ENCODE data around the gene TMEM205.

TMEM205 gene

GRCh38 chr19:11295665-11296245, 50.3 kb downstream of the TMEM205 start, which contains the start of gene TSPAN16:
TSS of gene TSPAN16 (plus strand) at chr19:11296160. CDS start at chr19:11296298, 138 bp downstream.
- DNase-seq = no peak

GRCh38 chr19:11295180-11295579, 50.9 kb downstream of the TMEM205 start:
- no peak for DNase-seq

DNA sequence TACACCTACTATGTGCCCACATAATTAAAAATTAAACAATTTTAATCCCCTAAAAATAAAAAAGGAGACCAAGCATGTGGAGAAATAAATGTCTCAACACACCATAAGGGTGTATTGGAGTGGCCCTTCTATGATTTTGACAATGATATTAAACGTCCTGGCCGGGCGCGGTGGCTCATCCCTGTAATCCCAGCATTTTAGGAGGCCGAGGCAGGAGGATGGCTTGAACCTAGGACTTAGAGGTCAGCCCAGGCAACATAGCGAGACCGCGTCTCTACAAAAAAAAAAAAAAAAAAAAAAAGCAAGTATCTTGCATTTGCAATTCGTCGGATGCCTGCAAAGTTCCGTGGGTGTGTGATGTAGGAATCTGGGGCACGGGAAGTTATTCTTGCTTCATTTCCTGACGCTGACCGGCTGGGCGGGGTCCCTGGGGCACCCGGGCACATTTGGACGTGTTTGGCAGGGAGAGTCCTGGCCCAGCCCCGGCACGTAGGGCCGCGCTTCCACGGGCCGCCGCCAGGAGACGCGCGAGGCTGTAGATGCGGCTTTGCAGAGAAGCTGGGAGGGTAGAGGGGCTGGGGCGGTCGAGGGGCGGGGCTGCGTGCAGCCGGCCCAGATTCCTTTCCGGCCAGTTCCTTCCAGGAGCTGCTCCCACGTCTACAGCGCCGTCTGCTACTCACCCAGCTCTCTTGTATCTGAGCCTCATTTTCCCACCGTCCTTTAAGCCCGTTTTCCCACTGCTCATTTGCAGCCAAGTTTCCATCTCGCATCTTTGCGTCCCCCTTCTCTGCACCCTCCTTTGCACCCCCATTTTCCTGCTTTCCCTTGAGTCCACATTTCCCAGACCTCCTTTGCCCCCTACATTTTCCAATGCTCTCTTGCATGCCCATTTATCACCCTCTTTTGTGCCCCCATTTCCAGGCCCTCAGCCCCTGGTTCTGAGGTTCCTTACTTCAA, 52.4 kb downstream of the TMEM205 start:
- peak; percentile 61 for DNase-seq
